Stimulated activated CD4-positive, alpha-beta T cell treated with anti-CD3 and anti-CD28 coated beads, TNF-alpha, amount 100 ng/mL, for 4 hours (primary cell): ENCODE data around the gene OPCML.

Source experiments
- DNase-seq, 3 experiments: peaks; one replicate each; pipeline ENCODE4 v3.0.0-alpha.2; 2020; ENCODE audit warnings: low read depth in 3 of 3

The OPCML gene

DNA sequence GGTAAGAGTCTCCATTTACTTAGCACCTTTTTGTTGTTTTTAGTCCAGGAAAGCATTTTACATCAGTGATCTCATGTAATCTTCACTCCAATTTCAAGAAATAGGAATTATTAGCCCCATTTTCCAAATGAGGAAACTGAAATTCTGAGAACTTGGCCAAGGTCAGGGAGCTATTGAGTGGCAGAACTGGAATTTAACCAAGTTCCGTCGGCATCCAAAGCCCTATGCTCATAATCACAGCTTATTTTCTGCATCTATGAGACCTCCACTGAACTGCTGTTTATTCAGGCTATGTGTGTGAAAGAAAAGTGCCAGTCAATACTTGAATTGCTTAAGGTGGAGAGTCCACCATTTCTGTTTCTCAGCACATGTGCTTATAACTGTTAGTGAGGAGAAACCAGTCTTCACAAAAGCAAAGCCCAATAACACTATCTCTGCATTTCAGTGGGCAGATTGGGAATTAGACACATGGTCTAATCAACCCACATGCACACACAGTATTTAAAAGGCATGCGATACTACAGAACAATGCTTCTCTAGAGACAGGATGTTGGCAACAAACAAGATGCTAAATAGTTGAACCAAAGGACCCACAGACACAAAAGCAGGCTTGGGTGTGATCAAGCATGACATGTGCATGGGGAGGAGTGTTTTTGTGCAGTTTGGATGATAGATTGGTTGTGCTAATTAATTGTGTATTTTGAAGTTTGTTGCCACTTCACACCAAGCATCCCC, 780.6 kb downstream of the OPCML start:
- DNase-seq, result no peak

DNA sequence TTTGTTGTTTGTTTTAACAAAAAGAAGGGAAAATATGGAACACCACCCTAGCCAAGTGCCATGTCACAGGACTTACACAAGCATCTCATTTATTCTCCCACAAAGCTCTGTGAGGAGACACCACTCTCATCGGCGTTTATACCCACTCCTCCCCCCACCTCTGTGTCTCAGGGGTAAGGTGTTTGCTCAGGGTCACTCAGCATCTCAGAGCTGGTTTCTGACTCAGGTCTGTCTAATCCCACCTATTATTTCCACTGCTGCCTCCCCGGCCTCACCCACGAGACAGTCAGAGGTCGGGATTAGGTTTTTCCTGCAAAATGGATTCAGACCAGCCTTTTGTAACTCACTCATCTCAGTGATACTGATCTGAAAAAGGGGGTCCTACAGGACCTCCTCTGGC, 786.0 kb downstream of the OPCML start:
- DNase-seq, result no peak

DNA sequence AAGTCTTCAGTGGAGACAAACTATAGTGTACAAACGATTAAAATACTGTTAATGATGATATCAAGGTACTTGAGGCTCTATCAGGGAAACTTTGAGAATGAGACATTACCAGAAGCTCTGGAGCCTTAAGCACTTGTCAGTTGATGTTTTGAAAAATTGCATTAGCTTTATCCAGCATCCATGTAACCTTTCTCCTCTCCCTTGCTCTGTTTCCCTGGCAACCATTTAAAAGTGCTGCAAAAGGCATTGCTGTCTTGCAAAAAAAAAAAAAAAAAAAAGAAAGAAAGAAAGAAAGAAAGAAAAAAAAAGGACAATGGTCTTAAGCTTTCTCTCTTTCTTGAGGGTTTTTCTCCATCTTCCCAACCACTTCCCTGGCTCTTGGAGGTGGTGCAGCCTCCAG, 787.0 kb downstream of the OPCML start:
- no peak for DNase-seq

DNA sequence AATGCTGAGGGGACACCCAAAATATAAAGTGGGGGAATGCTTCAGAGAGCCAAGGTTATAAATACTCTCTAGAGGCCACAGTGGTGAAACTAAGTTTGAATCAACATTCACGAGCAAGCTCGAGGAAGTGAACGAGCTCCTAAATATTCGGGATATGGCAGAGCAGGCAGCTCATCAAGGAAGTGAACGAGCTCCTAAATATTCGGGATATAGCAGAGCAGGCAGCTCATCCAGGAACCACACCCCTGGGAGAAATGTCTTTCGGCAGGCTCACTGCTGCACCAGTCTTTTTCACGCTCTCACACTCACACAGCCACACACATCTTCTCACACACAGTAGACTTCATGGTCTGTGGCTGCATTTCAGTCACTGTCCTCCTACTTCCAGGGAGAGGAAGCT, 787.5 kb downstream of the OPCML start:
- DNase-seq, result no peak

DNA sequence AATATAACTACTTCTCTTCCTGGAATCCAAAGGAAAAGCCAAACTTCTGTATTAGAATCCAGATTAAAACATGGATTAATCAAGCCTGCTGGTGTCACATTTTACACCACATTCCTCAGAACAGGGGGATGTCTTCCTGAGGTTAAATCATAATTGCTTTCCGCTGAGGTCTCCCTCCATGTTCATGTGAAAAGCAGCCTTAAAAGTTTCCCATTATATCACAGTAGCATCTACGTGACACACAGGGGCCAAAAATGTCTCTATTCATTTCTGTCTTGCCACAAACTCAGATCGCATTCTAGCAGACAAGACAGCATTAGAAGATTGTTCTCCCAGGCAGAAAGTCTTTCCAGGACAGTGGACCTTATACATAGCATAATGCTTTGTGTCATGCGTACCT, 788.7 kb downstream of the OPCML start:
- DNase-seq, result no peak

DNA sequence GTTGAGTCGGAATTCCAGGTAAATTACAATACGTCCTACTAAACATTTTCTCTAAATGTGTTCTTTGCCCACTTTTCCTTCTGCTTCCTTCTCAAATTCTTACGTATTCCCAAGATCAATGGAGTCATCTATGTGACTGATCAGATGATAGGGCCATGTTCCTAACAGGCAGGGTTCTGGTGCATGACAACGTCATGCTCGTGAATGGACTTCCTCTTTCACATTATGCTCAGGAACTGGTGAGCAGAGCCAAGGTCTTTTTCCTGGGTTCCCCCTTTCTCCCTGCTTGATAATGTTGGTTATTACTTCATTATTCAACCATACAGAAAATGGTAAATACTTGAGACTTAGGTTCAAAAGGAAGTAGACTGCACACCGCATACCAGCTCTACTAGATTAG, 789.4 kb downstream of the OPCML start:
- DNase-seq, result no peak

DNA sequence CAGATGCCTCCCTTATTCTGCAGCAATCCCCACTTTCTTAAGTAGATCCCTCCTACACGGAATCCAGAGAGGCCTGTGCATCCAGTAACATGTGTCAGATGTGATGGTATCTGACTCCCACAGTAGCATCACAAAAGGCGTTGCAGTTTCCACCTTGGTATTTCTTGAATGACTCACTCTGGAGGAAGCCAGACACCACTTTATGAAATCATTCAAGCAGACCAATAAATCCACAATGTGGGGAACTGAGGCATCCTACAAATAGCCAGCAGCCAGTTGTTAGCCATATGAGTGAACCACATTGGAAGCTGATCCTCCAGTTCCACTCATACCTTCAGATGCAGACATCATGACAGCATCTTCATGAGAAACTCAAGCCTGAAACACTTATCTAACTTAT, 798.1 kb downstream of the OPCML start:
- DNase-seq, result no peak

DNA sequence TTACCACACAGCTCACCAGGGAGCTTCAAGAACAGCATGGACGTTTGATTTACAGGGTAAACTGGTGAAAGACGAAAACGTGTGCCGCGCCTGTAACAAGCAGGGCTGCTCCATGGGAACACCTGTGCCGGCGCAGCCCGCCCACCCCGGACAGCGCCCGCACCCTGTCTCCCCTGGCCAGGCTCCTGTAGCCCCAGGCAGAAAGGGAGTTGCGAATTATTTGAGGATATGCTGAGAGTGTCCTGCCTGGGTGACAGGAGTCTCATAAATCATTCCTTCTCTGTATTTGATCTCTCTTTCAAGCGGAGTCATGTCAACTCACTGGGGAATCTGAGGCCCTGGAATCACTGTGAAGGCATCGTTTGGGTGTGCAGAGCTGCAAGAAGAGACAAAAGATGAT, 804.3 kb downstream of the OPCML start:
- no peak for DNase-seq

DNA sequence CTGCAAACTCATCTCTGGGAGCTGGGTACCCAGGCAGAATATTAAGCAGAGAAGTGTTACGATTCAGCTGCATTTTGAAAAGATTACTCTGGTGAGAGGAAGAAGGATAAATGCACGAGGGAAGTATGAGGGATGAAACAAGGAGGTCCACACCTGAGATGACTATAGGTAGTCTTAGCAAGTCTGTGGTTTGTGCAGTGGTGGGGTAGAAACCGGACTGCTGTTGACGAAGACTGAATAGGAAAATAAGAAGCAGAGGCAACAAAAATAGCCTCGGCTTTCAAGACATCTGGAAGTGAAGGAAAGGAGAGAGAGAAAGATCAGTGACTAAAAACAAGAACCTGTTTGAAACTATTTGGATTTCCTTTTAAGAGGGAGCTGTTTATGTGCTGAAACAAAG, 810.8 kb downstream of the OPCML start:
- DNase-seq, result no peak

DNA sequence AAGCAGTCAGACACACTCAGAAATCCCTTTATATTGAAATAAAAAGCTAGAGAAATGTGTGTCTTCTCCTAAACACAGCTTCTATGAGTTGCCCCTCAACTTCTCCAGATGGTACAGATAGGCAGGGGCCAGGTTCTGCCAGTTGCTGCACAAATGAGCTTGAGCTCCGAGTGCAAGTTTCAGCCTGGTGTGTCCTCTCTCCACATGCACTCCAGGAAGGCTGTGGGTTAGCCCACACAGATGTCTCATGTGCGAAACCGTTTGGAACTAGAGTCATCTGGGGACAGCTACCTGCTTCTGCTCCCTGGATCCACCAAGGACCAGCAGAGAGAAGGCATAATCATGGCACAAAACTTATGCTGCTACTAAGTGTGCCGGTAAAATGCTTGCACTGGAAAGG, 812.6 kb downstream of the OPCML start:
- DNase-seq, result no peak

DNA sequence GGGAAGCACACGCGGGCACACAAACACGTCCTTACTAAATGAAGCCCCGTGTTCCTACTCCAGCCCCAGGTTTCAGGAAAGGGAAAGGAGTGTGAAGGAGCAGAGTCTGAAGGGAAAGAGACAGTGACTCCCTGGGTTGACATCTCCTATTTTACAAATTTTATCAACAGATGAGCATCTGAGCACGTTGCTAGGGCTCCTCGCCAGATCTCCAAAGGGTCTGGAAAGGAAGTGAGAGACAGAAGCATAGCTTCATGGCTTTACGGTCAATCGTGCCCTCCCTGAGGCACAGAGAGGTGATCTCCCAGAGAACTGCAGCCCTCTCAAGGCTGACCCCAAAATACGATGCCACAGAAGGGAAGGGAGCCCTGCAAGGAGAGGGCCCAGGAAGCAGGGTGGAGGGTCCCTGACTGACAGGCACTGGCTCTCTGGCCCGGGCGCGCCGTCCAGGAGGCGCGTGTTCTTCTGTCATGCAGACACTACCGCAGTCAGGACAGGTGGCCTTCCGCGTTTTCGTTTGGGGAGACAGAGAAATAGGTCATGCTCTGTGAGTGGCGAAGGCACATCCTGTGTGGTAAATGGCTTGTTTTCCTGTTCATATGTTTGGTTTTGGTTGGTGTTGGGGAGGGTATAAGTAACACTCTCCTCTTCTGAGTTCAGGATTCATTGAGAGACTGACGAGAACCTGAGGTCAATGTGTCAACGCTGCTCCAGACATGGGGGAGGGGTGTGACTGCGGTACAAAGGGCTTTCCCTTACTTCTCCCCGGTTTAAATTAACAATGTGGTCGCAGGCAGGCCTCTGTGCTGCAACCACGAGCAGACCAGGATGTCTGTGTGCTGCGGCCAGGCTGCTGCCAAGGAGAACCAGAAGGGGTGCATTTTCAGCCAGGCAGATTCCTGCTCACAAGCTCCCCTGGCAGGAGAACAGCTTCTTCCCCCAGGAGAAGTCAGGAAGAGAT, 813.3 kb downstream of the OPCML start:
- peak in 1 of 3 experiments; percentile 17 for DNase-seq

DNA sequence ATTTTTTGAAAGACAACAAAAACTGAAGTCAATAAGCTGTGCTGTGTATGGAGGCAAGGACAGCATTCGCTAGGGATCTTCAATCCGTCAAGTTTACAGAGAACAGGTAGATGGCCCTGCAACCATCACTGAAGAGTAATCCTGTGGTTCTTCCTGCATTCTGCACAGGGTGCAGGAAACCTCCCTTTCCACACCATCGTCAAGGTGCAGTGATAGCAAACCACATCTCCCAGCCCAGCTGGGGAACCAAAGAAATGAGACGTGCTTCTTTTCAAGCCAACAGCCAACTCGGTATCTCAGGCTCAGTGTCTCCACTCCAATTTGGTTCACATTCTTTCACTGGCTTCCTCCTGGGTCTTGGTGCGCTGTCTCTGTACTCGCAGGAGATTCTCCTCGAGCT, 814.5 kb downstream of the OPCML start:
- DNase-seq, result no peak

DNA sequence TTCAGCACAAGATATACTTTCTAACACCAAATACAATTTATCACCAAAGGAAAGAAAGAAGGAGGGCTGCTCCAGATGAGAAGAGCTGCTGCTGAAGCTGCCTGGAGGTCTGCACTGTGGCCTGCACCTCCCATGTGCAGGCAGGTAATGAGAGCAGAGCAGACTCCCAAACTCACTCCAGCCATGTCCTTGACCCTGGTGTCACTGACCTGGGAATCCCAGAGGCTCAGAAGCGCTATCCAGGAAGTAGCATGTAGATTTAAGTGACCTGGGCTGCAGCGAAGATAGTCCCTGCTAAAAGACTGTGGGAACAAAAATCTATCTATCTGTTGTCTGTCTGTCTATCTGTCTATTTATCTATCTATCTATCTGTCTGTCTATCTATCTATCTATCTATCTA, 816.3 kb downstream of the OPCML start:
- no peak for DNase-seq

DNA sequence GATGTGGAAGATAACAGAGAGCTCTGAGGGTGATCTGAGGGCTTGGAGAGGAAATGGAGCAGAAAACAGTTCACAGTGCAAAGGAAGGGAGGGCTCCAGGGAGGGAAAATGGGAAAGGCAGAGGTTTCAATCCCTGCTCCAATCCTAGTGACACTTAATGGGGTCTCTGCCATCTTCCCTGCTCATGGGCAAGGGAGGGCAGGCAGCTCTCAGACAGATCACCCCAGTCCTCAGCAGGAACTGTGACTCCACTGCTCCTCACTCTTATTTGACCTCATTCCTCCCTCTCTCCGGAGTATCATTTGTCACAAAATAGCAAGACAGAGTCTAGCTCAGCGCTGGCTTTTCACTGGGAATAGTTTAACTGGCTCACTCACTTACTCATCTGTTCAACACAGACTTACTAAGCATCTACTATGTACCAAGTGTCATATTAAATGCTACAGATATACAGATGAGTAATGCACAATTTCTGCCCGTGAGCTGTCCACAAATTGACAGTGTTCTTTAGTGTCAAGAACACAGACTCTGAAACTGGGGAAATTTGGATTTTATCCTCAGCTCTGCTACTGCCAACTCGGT, 817.4 kb downstream of the OPCML start:
- DNase-seq, result no peak

DNA sequence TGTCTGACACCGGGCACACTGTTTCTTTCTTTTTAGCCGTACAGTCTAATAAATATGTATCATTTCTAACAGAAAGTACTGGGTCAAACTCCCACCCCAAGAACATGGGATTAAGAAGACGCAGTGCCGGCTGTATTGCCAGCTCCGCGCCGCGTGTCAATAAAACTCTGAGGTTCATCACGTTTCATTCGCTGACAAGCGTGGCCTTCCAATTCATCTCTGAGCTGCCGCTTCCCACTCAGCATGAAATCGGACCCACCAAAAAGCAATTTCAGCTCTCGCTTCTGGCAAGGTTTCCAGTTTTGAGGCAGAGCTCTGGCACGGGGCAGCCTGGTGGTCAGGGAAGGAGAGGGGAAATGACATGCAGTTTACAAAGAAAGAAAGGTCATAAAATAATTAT, 819.8 kb downstream of the OPCML start:
- DNase-seq, result no peak

DNA sequence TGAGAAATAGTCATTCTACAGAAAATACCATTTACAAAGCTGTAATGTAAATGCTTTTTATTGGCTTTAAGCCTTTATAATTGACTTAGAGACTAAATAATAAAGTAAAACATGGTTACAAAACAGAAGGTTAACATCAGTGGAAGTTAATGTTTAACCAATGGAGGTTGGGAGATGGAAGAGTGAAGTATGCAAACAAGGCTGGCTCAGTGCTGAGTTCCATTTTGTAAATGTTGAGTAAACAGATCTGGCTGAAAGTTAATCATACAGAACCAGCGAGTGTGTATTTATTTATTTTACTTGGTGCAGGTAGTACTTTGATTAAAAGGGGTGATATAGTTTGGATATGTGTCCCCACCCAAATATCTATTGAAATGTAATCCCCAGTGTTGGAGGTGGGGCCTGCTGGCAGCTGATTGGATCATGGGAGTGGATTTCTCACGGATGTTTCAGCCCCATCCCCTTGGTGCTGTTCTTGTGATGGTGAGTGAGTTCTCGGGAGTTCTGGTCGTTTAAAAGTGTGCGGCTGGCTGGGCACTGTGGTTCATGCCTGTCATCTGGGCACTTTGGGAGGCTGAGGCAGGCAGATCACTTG, 827.4 kb downstream of the OPCML start:
- no peak for DNase-seq

DNA sequence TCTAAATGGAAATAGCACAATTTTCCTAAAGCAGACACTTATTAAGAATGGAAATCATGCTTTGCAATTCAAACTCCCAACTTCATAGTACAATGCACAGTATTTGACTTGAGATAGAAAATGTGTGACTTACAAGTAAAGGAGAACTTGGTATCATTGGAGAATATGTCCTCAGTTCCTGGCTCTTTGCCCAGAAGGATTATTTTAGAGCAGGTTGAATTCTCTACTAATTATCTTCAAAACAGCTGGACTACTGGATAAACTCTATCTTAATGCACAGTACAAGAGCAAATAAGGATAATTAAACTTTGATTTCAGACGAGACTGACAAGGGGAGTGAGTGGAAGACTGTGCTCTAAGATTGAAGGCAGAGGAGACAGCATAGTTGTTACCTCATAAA, 839.4 kb downstream of the OPCML start:
- DNase-seq, result no peak

DNA sequence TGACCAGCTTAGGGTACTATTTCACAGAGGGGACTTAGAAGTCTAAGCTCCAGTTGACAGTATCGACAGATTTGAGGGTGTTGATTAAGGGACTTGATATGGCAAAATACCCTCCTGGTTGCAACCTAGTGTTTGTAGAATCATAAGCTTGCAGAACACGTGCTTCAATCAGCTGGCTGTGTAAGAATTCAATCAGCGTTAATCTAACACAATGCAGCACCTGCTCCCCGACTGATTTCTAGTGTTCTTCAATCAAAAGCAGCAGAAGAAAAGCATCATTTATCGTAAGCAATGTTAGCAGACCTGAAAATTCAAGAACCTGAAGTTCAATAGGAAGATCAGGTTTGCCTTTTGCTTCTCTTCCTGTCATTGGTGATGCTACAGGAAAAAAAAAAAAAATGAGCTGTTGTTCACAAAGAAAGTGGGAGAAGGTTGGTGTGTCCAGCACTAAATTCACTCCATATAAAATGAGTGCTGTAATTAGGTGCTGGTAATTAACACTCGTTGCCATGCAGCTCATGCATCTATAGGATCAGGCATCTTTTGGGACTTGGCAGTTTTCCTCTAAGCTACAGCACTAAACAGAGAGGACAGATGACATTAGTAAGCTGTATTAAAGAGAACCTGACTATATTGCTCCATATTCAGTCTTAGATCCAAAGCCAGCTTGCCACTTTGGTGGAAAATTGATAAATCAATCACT, 840.3 kb downstream of the OPCML start:
- DNase-seq, result no peak

DNA sequence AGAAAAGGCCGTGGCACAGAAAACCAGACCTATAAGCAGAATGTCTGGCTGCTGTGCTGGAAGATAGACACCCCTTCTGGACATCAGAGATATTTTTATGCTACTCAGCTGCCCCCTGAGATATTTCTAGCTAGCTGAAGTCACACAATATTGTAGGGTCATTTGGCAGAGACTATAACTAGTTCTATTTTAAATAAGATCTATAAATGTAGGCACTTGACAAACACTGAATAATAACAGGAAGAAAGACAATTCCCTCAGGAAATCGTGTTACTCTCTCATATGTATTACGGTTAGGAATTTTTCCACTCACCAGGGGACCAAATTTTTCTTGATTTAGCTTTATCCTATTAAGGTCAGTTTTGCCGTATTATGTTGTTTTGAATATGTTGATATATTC, 845.4 kb downstream of the OPCML start:
- DNase-seq, result no peak

DNA sequence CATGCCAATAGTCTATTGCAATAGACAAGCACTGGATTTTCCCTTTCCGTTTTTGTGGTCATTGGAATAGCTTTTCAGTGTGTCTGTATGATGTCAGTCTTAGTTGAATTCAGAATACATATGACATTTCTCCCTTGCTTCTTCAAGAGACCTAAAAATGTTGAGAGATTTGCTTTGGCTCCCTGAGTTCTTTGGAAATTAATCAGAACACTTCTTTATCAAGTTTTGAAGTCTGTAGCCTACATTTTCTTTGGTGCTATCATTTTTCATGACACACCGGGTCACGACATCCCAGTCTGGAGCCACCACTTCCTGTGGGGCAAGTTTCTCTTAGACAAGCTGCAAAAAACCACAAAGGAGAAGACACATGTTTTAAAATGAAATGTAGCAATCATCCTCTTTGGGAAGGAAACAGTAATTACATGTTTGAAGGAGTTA, 847.1 kb downstream of the OPCML start:
- DNase-seq, result no peak

DNA sequence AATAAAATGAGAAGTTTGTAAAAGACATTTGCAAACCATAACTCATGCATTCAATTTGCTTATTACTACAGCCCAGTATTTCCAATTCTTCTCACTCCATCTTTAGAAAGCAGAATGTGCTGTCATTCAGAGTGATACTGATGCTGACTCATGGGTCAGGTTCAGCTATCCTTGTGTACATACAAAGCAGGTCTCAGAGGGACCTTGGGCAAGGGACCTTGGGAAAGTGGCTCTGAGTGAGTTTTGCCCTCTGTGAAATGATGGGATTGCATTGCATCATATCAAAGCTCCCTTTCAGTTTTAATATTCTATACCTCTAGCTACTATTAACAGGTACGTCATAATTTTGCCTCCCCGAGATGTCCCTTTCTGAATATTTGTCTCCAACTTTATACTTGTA, 848.7 kb downstream of the OPCML start:
- DNase-seq, result no peak

DNA sequence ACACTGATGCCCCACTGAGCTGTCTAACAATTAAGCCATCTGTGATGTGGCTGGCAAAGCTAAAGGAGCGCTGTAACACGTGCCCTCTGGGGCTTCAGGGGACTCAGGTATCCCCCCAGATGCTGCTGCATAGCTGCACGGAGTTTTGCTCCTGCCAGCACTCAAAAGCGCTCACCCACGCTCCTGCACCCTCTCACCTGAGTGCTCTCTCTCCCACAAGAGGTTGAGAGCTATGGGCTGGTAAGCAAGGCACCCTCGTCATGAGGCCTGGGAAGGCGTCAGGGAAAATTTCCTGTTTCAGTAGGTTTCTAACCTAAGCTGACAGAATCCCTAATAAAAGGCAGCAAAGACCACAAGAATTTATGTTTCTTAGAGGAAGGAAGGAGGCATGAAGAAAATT, 850.3 kb downstream of the OPCML start:
- DNase-seq, result no peak
